HL-60 (cell line): ENCODE measurements around the gene POLR2C.

Source experiments
- DNase-seq, 2 experiments: peaks; one replicate each; pipeline ENCODE4 v3.0.0-alpha.2; 2010 to 2020; ENCODE audit warnings: low read depth in 1 of 2, low spot score in 1 of 2
- H3K27ac ChIP-seq: fragments of 250-450 bp; sonication (Bioruptor Pico); replicated peaks from 2 replicates; pipeline ENCODE4 v1.5.1; 2020; ENCODE audit warnings: mild to moderate bottlenecking, moderate library complexity
- H3K27me3 ChIP-seq: fragments of 250-450 bp; sonication (Bioruptor Pico); 2 replicates; pipeline ENCODE4 v1.5.1; 2021; ENCODE audit warnings: mild to moderate bottlenecking, moderate library complexity; ENCODE audit not compliant: insufficient read depth, poor library complexity, severe bottlenecking
- H3K4me3 ChIP-seq: replicated peaks from 2 replicates; pipeline ENCODE4 v1.5.1; 2011; ENCODE audit warnings: mild to moderate bottlenecking, control low read depth, low read length; ENCODE audit not compliant: insufficient read depth
- GABPA ChIP-seq: IDR thresholded peaks from 2 replicates; pipeline ENCODE4 v1.6.1; 2012; ENCODE audit warnings: low read depth
- POLR2AphosphoS5 ChIP-seq: IDR thresholded peaks from 2 replicates; pipeline ENCODE4 v1.6.1; 2012; ENCODE audit warnings: low read depth
- SPI1 ChIP-seq: IDR thresholded peaks from 2 replicates; pipeline ENCODE4 v1.6.1; 2012; ENCODE audit warnings: low read depth, mild to moderate bottlenecking, borderline replicate concordance
- TF ChIP-seq, protein P1 (sequence below): IDR thresholded peaks from one replicate; pipeline ENCODE4 v1.5.1; 2011; ENCODE audit warnings: low read length, control low read depth, inconsistent platforms; ENCODE audit not compliant: insufficient read depth
- TF ChIP-seq, protein P2 (sequence below): IDR thresholded peaks from 2 replicates; pipeline ENCODE4 v1.6.1; 2012; ENCODE audit warnings: low read depth; ENCODE audit not compliant: insufficient replicate concordance

POLR2C gene

DNA sequence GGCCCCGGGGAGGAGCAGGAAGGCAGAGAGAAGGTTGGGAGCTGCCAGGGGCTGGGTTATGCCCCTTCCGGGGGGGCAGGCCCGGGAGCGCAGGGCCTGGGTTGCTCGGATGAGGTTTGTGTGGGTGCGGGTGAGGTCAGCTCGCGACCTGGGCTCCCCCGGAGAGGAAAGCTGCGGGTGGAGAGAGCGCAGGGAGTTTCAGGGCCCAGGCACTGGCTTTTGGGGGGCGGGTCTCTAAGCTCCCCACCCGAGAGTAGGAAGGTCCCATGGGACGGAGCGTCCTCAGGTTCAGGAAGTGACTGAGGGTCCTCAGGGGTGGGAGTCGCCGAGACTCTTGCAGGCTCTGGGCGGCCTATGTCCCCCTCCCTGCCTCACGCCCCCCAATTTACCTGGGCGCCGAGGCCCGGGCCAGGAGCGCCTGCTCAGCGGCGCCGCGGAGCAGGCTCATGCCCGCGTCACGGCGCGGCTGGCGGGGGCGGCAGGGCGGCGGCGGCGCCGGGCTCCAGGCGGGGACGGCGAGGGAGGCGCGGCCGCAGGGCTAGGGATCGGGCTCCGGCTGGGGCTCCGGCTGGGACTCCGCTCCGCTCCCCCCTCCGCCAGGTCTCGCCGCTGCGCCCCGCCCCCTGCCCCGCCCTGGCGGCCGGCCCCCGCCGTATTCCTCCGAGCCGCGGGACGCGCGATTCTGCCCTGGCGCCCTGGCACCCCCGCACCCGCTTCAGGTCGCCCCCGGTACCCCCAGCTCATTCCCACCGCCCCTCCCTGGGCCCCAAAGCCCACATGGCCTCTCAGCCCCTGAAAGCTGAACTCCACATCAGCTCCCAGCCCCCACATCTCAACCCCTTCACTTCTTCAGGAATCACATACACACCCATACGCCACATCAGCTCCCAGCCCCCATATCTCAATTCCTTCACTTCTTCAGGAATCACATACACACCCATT, 23.7 kb downstream of the POLR2C start, which contains the start of gene DOK4:
TSS of gene DOK4 (minus strand) at position 578 of the 942 bp plus-strand sequence. CDS start 6,986 bp downstream, outside the sequence.
- H3K27me3 ChIP-seq, result no peaks in the 10 kb centered on the region
- no peak within 1 kb of the TSS for H3K27ac ChIP-seq
- DNase-seq, result peak in 1 of 2 experiments; percentile 61
- no peak for TF ChIP-seq POLR2AphosphoS5
- no peak for TF ChIP-seq GABPA
- TF ChIP-seq, protein P1, sequence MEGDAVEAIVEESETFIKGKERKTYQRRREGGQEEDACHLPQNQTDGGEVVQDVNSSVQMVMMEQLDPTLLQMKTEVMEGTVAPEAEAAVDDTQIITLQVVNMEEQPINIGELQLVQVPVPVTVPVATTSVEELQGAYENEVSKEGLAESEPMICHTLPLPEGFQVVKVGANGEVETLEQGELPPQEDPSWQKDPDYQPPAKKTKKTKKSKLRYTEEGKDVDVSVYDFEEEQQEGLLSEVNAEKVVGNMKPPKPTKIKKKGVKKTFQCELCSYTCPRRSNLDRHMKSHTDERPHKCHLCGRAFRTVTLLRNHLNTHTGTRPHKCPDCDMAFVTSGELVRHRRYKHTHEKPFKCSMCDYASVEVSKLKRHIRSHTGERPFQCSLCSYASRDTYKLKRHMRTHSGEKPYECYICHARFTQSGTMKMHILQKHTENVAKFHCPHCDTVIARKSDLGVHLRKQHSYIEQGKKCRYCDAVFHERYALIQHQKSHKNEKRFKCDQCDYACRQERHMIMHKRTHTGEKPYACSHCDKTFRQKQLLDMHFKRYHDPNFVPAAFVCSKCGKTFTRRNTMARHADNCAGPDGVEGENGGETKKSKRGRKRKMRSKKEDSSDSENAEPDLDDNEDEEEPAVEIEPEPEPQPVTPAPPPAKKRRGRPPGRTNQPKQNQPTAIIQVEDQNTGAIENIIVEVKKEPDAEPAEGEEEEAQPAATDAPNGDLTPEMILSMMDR, result no peak
- TF ChIP-seq, protein P2, sequence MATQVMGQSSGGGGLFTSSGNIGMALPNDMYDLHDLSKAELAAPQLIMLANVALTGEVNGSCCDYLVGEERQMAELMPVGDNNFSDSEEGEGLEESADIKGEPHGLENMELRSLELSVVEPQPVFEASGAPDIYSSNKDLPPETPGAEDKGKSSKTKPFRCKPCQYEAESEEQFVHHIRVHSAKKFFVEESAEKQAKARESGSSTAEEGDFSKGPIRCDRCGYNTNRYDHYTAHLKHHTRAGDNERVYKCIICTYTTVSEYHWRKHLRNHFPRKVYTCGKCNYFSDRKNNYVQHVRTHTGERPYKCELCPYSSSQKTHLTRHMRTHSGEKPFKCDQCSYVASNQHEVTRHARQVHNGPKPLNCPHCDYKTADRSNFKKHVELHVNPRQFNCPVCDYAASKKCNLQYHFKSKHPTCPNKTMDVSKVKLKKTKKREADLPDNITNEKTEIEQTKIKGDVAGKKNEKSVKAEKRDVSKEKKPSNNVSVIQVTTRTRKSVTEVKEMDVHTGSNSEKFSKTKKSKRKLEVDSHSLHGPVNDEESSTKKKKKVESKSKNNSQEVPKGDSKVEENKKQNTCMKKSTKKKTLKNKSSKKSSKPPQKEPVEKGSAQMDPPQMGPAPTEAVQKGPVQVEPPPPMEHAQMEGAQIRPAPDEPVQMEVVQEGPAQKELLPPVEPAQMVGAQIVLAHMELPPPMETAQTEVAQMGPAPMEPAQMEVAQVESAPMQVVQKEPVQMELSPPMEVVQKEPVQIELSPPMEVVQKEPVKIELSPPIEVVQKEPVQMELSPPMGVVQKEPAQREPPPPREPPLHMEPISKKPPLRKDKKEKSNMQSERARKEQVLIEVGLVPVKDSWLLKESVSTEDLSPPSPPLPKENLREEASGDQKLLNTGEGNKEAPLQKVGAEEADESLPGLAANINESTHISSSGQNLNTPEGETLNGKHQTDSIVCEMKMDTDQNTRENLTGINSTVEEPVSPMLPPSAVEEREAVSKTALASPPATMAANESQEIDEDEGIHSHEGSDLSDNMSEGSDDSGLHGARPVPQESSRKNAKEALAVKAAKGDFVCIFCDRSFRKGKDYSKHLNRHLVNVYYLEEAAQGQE, result no peak
- TF ChIP-seq SPI1, result no peak
- peak within 1 kb of the TSS; percentile 50 for H3K4me3 ChIP-seq

DNA sequence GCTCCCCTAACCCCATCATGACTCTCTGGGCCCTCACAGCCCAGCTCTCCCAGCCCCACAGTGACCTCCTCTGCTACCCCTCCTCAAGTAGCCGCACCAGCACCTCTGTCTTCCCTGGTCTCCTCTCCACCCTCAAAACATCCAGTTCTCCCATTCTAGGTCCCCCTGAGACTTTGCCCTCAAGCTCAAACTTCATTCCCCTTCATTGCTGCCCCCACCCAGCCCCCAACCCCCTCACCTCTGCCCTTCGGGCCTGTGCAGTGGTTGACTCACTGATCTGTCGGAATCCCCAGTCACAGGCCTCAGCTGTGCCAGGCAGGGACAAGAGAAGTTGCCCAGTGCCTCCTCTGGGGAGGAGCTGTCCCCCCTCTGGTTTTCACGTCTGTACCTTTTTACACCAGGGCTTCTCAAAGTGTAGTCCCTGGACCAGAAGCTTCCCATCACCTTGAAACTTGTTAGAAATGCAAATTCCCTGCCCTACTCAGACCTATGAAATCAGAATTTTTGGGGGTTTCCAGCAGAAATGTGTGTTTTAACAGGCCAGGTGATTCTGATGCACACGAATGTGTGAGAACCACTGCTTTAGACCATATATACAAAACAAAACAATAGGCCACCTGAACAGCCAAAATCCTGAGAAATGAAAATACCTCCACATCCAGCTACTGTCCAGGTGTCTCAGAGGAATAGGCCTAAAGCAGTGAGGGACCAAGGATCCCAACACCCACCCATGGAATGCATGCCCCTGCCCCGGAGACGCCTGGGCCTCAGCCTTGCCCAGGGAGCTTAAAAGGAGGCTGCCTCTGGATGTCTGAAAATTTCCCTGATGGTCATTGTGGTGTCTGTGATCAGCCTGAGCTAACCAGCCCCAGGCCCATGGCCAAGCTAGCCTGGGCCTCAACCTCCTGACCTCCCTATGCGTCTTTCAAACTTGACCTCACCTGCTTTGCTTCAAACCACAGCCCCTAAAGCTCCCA, 24.7 kb downstream of the POLR2C start:
- no peak for DNase-seq
- Histone ChIP-seq H3K27me3 (no peaks in the 10 kb centered on the region), H3K4me3 (no peak overlapping the region), H3K27ac (no peak overlapping the region)
- TF ChIP-seq GABPA (no peak), SPI1 (no peak), POLR2AphosphoS5 (no peak)
- TF ChIP-seq, protein P2, result no peak
- TF ChIP-seq, protein P1, result no peak

DNA sequence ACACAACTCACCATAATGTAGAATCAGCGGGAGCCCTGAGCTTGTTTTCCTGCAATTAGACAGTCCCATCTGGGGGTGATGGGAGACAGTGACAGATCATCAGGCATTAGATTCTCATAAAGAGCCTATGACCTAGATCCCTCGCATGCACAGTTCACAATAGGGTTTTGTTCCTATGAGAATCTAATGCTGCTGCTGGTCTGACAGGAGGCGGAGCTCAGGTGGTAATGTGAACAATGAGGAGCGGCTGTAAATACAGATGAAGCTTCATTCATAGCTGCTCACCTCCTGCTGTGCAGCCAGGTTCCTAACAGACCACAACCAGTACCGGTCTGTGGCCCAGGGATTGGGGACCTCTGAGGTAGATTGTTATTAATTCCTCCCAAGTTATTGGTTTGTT, 26.8 kb downstream of the POLR2C start:
- Histone ChIP-seq H3K4me3 (no peak overlapping the region), H3K27ac (no peak overlapping the region), H3K27me3 (no peaks in the 10 kb centered on the region)
- no peak for TF ChIP-seq SPI1
- no peak for TF ChIP-seq POLR2AphosphoS5
- no peak for TF ChIP-seq GABPA
- TF ChIP-seq, protein P1, result no peak
- TF ChIP-seq, protein P2, result no peak
- DNase-seq, result no peak
